ENCODE results near the gene RNF125. TPM values are rescaled to one million over a fixed set of nuclear protein-coding genes. Genes with fewer than 3 reads are reported as not detected.

The RNF125 gene
- total and polyA plus RNA-seq, 9 of the 15 experiments (the other 6 are each of a cell fraction or from before 2014, with no cell fraction given): 0.01 to 0.29 (median 0.07) TPM; not detected in 1

DNA sequence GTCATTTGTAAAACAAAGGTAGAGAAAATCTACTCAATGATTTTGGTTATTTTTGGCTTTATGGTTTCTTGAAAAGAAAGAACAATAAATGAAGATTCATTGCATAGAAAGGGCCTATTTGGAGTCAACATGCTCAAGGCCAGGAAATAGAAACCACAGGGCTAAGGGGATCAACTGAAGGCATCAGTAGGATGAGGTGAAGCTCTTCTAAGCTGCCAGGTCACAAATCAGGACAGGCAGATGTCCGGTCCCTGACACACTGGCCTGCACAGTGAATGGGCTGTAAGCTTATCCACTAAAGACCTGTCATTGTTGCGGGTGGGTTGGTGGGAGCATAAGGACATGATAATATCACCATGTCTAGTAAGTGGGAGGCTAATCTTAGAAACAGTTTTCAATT is 41.4 kb downstream of the RNF125 start (continued):
- TF ChIP-seq ZNF830 (CRISPR knock-in tag; IDR thresholded peaks at IDR 0.05) (no peak), MCM7 (IDR thresholded peaks at IDR 0.05) (no peak), HDAC1 (IDR thresholded peaks at IDR 0.05) (no peak), POLR2AphosphoS2 (IDR thresholded peaks at IDR 0.05; ENCODE audit: low read length) (no peak), PRMT5 (CRISPR knock-in tag; IDR thresholded peaks at IDR 0.05) (no peak)
- TF ChIP-seq, protein P1, sequence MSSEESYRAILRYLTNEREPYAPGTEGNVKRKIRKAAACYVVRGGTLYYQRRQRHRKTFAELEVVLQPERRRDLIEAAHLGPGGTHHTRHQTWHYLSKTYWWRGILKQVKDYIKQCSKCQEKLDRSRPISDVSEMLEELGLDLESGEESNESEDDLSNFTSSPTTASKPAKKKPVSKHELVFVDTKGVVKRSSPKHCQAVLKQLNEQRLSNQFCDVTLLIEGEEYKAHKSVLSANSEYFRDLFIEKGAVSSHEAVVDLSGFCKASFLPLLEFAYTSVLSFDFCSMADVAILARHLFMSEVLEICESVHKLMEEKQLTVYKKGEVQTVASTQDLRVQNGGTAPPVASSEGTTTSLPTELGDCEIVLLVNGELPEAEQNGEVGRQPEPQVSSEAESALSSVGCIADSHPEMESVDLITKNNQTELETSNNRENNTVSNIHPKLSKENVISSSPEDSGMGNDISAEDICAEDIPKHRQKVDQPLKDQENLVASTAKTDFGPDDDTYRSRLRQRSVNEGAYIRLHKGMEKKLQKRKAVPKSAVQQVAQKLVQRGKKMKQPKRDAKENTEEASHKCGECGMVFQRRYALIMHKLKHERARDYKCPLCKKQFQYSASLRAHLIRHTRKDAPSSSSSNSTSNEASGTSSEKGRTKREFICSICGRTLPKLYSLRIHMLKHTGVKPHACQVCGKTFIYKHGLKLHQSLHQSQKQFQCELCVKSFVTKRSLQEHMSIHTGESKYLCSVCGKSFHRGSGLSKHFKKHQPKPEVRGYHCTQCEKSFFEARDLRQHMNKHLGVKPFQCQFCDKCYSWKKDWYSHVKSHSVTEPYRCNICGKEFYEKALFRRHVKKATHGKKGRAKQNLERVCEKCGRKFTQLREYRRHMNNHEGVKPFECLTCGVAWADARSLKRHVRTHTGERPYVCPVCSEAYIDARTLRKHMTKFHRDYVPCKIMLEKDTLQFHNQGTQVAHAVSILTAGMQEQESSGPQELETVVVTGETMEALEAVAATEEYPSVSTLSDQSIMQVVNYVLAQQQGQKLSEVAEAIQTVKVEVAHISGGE (CRISPR knock-in tag; IDR thresholded peaks at IDR 0.05): no peak

DNA sequence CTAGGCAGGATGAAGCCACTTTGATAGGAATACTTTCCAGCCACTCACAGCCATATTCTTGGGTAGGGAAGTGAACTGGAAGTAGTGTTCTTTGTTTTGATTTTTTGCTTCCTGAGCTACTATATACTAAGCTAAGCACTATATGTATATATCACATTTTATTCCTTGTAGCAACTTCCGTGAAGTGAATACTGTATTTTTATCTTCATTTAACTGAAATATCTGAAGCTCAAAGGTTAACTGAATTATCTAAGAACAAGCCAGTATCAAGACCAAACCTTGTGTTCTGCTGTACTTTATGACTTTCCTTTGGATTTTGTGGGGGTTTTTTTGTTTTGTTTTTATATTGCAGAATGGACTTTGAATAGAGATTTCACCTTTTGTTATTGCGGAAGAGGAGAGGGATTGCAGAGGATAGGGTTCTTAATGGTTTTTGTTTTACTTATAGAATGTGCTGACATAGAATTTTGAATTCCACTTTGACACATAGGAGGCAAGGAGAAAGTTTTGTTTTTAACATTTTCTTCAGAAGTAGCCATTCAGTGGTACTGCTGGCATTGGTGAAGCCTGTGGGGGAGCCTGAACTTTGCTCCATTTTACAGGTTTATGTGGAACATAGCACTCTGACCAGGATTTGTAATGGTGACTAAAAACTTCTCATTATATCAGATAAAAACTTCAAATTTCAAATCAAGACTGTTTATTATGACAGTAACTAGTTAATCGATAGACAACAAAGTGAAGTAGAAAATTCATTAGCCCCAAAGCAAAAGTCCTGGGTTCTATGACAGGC is 48.9 kb downstream of the RNF125 start:
- POLR2A ChIA-PET: interaction anchor here (2.2 kb wide), 1 partner anchor 10 kb away, joined by 7 read pairs; no protein-coding TSS in a partner anchor
- no TSS peak for BruUV-seq (replicated peaks)
- Histone ChIP-seq H3K9me3 (replicated peaks; ENCODE audit: control insufficient read depth, insufficient read depth, low read depth, low read length) (no peaks in the 10 kb centered on the region), H3K27me3 (ENCODE audit: control insufficient read depth in 2 of 2, insufficient read depth in 2 of 2, low read length in 2 of 2) (peaks cover 5 to 18% of the 10 kb centered on the region in 2 experiments; a peak in 4 of 5 replicates), H3K4me3 (no peak overlapping the region), H3K36me3 (ENCODE audit: control insufficient read depth, insufficient read depth, low read length) (no peaks in the 10 kb centered on the region), H3K27ac (ENCODE audit: extremely low read depth, low read depth, low read length) (no peak overlapping the region), H3K79me2 (ENCODE audit: control insufficient read depth, insufficient read depth, low read length) (no peaks in the 10 kb centered on the region), H3K9me1 (ENCODE audit: control insufficient read depth, insufficient read depth, low read length) (no peaks in the 10 kb centered on the region), H3K4me2 (ENCODE audit: insufficient read depth, low read length) (no peak overlapping the region), H2AFZ (ENCODE audit: low read depth, low read length) (no peak overlapping the region; the same call in 1 of the 2 replicates), H3K9ac (ENCODE audit: insufficient read depth in 1 of 2, low read depth in 2 of 2, low read length in 2 of 2) (no peak overlapping the region), H3K4me1 (replicated peaks in 1 of 2; ENCODE audit: control insufficient read depth in 2 of 2, insufficient read depth in 2 of 2, low read length in 2 of 2) (no peaks in the 10 kb centered on the region), H4K20me1 (replicated peaks; ENCODE audit: control insufficient read depth, insufficient read depth, low read length) (no peaks in the 10 kb centered on the region)
- FAIRE-seq: no peak
- 41% methylated on average over 3 of the region's 3 CpGs for WGBS (ENCODE audit: insufficient coverage, low coverage, missing lambda C conversion rate)
- DNase-seq (ENCODE audit: extremely low read depth in 1 of 4, low spot score in 3 of 4): no peak
- CTCF ChIA-PET (ENCODE audit: low intra/inter-chr PET ratio): no interaction called here
- TF ChIP-seq MAFG (tag; conservative IDR thresholded peaks at IDR 0.05) (0 out of 2 replicates have a peak, but pooled peaks have one; percentile 19), MAFF (IDR thresholded peaks at IDR 0.05; ENCODE audit: low read length) (peak; percentile 50; the same call in 1 of the 2 replicates), C11orf30 (IDR thresholded peaks at IDR 0.05; ENCODE audit: low read depth) (peak; percentile 43; the same call in 1 of the 2 replicates), ZNF316 (IDR thresholded peaks at IDR 0.05) (peak; percentile 79), NONO (IDR thresholded peaks at IDR 0.05; ENCODE audit: low read depth in 2 of 2, low read length in 1 of 2) (no peak)
- TF ChIP-seq, protein P2, sequence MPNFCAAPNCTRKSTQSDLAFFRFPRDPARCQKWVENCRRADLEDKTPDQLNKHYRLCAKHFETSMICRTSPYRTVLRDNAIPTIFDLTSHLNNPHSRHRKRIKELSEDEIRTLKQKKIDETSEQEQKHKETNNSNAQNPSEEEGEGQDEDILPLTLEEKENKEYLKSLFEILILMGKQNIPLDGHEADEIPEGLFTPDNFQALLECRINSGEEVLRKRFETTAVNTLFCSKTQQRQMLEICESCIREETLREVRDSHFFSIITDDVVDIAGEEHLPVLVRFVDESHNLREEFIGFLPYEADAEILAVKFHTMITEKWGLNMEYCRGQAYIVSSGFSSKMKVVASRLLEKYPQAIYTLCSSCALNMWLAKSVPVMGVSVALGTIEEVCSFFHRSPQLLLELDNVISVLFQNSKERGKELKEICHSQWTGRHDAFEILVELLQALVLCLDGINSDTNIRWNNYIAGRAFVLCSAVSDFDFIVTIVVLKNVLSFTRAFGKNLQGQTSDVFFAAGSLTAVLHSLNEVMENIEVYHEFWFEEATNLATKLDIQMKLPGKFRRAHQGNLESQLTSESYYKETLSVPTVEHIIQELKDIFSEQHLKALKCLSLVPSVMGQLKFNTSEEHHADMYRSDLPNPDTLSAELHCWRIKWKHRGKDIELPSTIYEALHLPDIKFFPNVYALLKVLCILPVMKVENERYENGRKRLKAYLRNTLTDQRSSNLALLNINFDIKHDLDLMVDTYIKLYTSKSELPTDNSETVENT (CRISPR knock-in tag; IDR thresholded peaks at IDR 0.05): no peak
- no peak for ATAC-seq
- in situ Hi-C loops (cut with MboI): no loop called here
- intact Hi-C loops (cut with micrococcal nuclease): no loop called here
